Erythroblast (primary cell): ENCODE measurements around the gene PDZD7.

ENCODE experiments used
- GATA1 ChIP-seq: IDR thresholded peaks from 2 replicates; pipeline ENCODE4 v1.6.1; 2011; ENCODE audit warnings: low read depth, mild to moderate bottlenecking, control low read depth, low read length, moderate library complexity
- POLR2A ChIP-seq: IDR thresholded peaks from 2 replicates; pipeline ENCODE4 v1.6.1; 2011; ENCODE audit warnings: mild to moderate bottlenecking, low read length

GRCh38 chr10:101050208-101051069 lies 19.5 kb upstream of the PDZD7 start:
- TF ChIP-seq POLR2A (no peak), GATA1 (no peak)
